Keratinocyte (primary cell): ENCODE measurements around the gene ZCCHC24.

Experiments
- CTCF ChIP-seq, 3 experiments: IDR thresholded peaks in 1 of 3; conservative IDR thresholded peaks in 1 of 3; optimal IDR thresholded peaks in 1 of 3; 2 replicates in 2 of 3; 3 replicates in 1 of 3; pipeline versions ENCODE3 to v1.5.1; 2011; ENCODE audit warnings: low read length in 3 of 3, mild to moderate bottlenecking in 3 of 3, moderate library complexity in 2 of 3, control low read depth in 1 of 3, inconsistent platforms in 1 of 3; ENCODE audit not compliant: insufficient read depth in 2 of 3; ENCODE audit errors: extremely low read depth in 1 of 3
- EZH2 ChIP-seq: IDR thresholded peaks from one replicate; pipeline ENCODE4 v1.6.1; 2012; ENCODE audit warnings: inconsistent platforms, mild to moderate bottlenecking, low read length, moderate library complexity

- no peak for TF ChIP-seq CTCF (optimal IDR thresholded peaks at IDR 0.05 in 1 of 3, IDR thresholded peaks at IDR 0.05 in 1 of 3, conservative IDR thresholded peaks at IDR 0.05 in 1 of 3; ENCODE audit: extremely low read depth in 1 of 3, insufficient read depth in 2 of 3, low read length in 3 of 3)
- no peak for TF ChIP-seq EZH2
Measured at GRCh38 chr10:79333513-79333912, 111.9 kb downstream of the ZCCHC24 start.
